HepG2 (cell line): ENCODE measurements around the gene RHBDD3. TPM values are rescaled to one million over a fixed set of nuclear protein-coding genes. Genes with fewer than 3 reads are reported as not detected.

Source experiments
- ATF6 ChIP-seq: sonication (generic); formaldehyde crosslinking; conservative IDR thresholded peaks from 2 replicates; pipeline ENCODE4 v1.4.0; 2020; ENCODE audit warnings: missing genetic modification reagents
- CSRNP1 ChIP-seq: sonication (generic); formaldehyde crosslinking; IDR thresholded peaks from 2 replicates; pipeline ENCODE4 v1.8.1; 2023; ENCODE audit warnings: mild to moderate bottlenecking, missing genetic modification reagents
- ELF3 ChIP-seq: IDR thresholded peaks from 2 replicates; pipeline ENCODE4 v1.6.1; 2016; ENCODE audit warnings: missing genetic modification reagents, missing compliant biosample characterization
- FOXA1 ChIP-seq, 2 experiments: fragments of 450-650 bp in 1 of 2; sonication (generic) in 1 of 2; formaldehyde crosslinking in 1 of 2; IDR thresholded peaks; 2 replicates each; pipeline versions ENCODE4 v1.4.0 to v1.6.1; 2016 to 2020; ENCODE audit warnings: missing genetic modification reagents in 1 of 2
- FOXJ3 ChIP-seq: sonication (generic); formaldehyde crosslinking; IDR thresholded peaks from 2 replicates; pipeline ENCODE4 v1.4.0; 2020; ENCODE audit warnings: missing genetic modification reagents, mild to moderate bottlenecking, borderline replicate concordance
- HINFP ChIP-seq: sonication (generic); formaldehyde crosslinking; IDR thresholded peaks from 2 replicates; pipeline ENCODE4 v1.4.0; 2020; ENCODE audit warnings: low read depth, mild to moderate bottlenecking, missing genetic modification reagents
- JUND ChIP-seq: sonication (generic); formaldehyde crosslinking; IDR thresholded peaks from 2 replicates; pipeline ENCODE4 v1.8.0; 2022; ENCODE audit warnings: mild to moderate bottlenecking, missing genetic modification reagents
- KAT7 ChIP-seq: IDR thresholded peaks from 2 replicates; pipeline ENCODE4 v1.6.1; 2018; ENCODE audit warnings: borderline replicate concordance, missing compliant biosample characterization
- KDM6A ChIP-seq: IDR thresholded peaks from 2 replicates; pipeline ENCODE4 v1.6.1; 2016; ENCODE audit warnings: low read depth
- KLF6 ChIP-seq: IDR thresholded peaks from 2 replicates; pipeline ENCODE4 v1.8.0; 2016; ENCODE audit warnings: missing biosample characterization, missing genetic modification reagents
- MAX ChIP-seq: IDR thresholded peaks from 2 replicates; pipeline ENCODE4 v1.6.1; 2012; ENCODE audit warnings: inconsistent platforms
- MBD4 ChIP-seq: IDR thresholded peaks from 2 replicates; pipeline ENCODE4 v1.6.1; 2012; ENCODE audit warnings: low read length, inconsistent platforms, borderline replicate concordance
- MEIS1 ChIP-seq: sonication (generic); formaldehyde crosslinking; IDR thresholded peaks from 2 replicates; pipeline ENCODE4 v1.9.0; 2021; ENCODE audit warnings: mild to moderate bottlenecking, missing genetic modification reagents, moderate library complexity, borderline replicate concordance
- MTERF4 ChIP-seq: sonication (generic); formaldehyde crosslinking; IDR thresholded peaks from 2 replicates; pipeline ENCODE4 v1.8.0; 2023; ENCODE audit warnings: mild to moderate bottlenecking, missing genetic modification reagents
- NCOR1 ChIP-seq: fragments of 200-600 bp; sonication (generic); IDR thresholded peaks from 2 replicates; pipeline ENCODE4 v1.7.0; 2017; ENCODE audit warnings: antibody characterized with exemption, low read length, borderline replicate concordance
- PAF1 ChIP-seq: IDR thresholded peaks from 2 replicates; pipeline ENCODE4 v1.6.1; 2016; ENCODE audit warnings: missing genetic modification reagents, missing compliant biosample characterization
- POGZ ChIP-seq: sonication (generic); formaldehyde crosslinking; IDR thresholded peaks from 2 replicates; pipeline ENCODE4 v1.4.0; 2020; ENCODE audit warnings: mild to moderate bottlenecking, missing genetic modification reagents
- RBM39 ChIP-seq: fragments of 200-400 bp; formaldehyde crosslinking; IDR thresholded peaks from one replicate; pipeline ENCODE4 v1.6.1; 2018; ENCODE audit warnings: antibody characterized with exemption, mild to moderate bottlenecking, low read depth, low read length; ENCODE audit not compliant: poor library complexity, severe bottlenecking
- SP140L ChIP-seq: sonication (generic); formaldehyde crosslinking; IDR thresholded peaks from 2 replicates; pipeline ENCODE4 v1.4.0; 2020; ENCODE audit warnings: missing genetic modification reagents, borderline replicate concordance
- TBP ChIP-seq: sonication (generic); formaldehyde crosslinking; IDR thresholded peaks from 2 replicates; pipeline ENCODE4 v1.5.0; 2020; ENCODE audit warnings: missing genetic modification reagents
- ZNF205 ChIP-seq: IDR thresholded peaks from 2 replicates; pipeline ENCODE4 v1.6.1; 2018; ENCODE audit warnings: missing biosample characterization, missing genetic modification reagents
- ZNF460 ChIP-seq: sonication (generic); formaldehyde crosslinking; IDR thresholded peaks from 2 replicates; pipeline ENCODE4 v1.5.1; 2020; ENCODE audit warnings: missing genetic modification reagents, mild to moderate bottlenecking, borderline replicate concordance
- ZNF564 ChIP-seq: sonication (generic); formaldehyde crosslinking; IDR thresholded peaks from 2 replicates; pipeline ENCODE4 v1.8.1; 2023; ENCODE audit warnings: mild to moderate bottlenecking, missing genetic modification reagents
- ZNF660 ChIP-seq: sonication (generic); formaldehyde crosslinking; IDR thresholded peaks from 2 replicates; pipeline ENCODE4 v1.5.1; 2020; ENCODE audit warnings: mild to moderate bottlenecking, low read depth, missing genetic modification reagents, borderline replicate concordance
- polyA plus RNA-seq, 8 experiments: library from polyadenylated mRNA; depleted of rRNA in 3 of 8; stranded (reverse) in 7 of 8; unstranded in 1 of 8; fragments of >200 nt; fragmentation: Illumina TruSeq in 4 of 8; extraction: Trizol in 4 of 8; gene quantifications; 2 replicates each; pipeline versions ENCODE4 v1.2.1 to v1.2.3, GENCODE V29; 2011 to 2016; ENCODE audit warnings: low read depth in 4 of 8, missing spikeins in 1 of 8, mixed read lengths in 1 of 8; ENCODE audit not compliant: insufficient read depth in 1 of 8
- total RNA-seq, 5 experiments: library from RNA; depleted of rRNA; stranded (reverse); fragments of >200 nt; fragmentation: Illumina TruSeq; extraction: Trizol; gene quantifications; 2 replicates each; pipeline ENCODE4 v1.2.3, GENCODE V29; 2016; ENCODE audit warnings: low read depth in 1 of 5

The RHBDD3 gene
- total and polyA plus RNA-seq, 2 of the 13 experiments (the other 11 are each of a cell fraction or from before 2014, with no cell fraction given), result 12.1 to 26.7 TPM

GRCh38 chr22:29306175-29306834 is 38.5 kb upstream of the RHBDD3 start, which contains the start of gene GAS2L1 (continued):
- TF ChIP-seq MAX (peak; percentile 49), ATF6 (CRISPR knock-in tag) (no peak), MEIS1 (CRISPR knock-in tag) (no peak), FOXJ3 (CRISPR knock-in tag) (no peak), RBM39 (no peak), ZNF460 (CRISPR knock-in tag) (no peak), ELF3 (CRISPR knock-in tag) (0 out of 2 replicates have a peak, but pooled peaks have one; percentile 22), ZNF205 (CRISPR knock-in tag) (no peak), PAF1 (CRISPR knock-in tag) (no peak), FOXA1 (IDR thresholded peaks at IDR 0.05) (no peak), FOXA1 (CRISPR knock-in tag; IDR thresholded peaks at IDR 0.05) (no peak), JUND (CRISPR knock-in tag) (no peak), KDM6A (no peak), TBP (CRISPR knock-in tag) (no peak), SP140L (no peak), HINFP (CRISPR knock-in tag) (0 out of 2 replicates have a peak, but pooled peaks have one; percentile 56), KLF6 (CRISPR knock-in tag) (no peak), CSRNP1 (CRISPR knock-in tag) (no peak), NCOR1 (no peak), MBD4 (no peak), ZNF660 (CRISPR knock-in tag) (no peak), POGZ (CRISPR knock-in tag) (0 out of 2 replicates have a peak, but pooled peaks have one; percentile 8), KAT7 (CRISPR knock-in tag) (no peak), ZNF564 (CRISPR knock-in tag) (no peak; the same call in 1 of the 2 replicates), MTERF4 (CRISPR knock-in tag) (no peak)
